Measurements from ENCODE around the gene STARD7.

STARD7 gene

GRCh38 chr2:96205888-96206287 is 2.7 kb downstream of the STARD7 start:
- no peaks in the 10 kb centered on the region for H3K9me3 ChIP-seq (ENCODE audit: control insufficient read depth, insufficient read depth, low read depth, low read length)
- no peak overlapping the region for H3K4me3 ChIP-seq (ENCODE audit: low read depth, low read length)
- peaks cover 35% of the 10 kb centered on the region for H3K4me1 ChIP-seq (ENCODE audit: control insufficient read depth, insufficient read depth, low read length)
- no peak overlapping the region for H3K27ac ChIP-seq (ENCODE audit: extremely low read depth, low read depth, low read length)
- peaks cover 0 to 4% of the 10 kb centered on the region in 2 experiments; a peak in 2 of 3 replicates for H3K36me3 ChIP-seq (ENCODE audit: control insufficient read depth in 2 of 2, insufficient read depth in 1 of 2, low read length in 2 of 2)
- ChIA-PET POLR2A (interaction anchor here (1.2 kb wide), 1 partner anchor 60 kb away, joined by 4 read pairs; the partner anchor contains the start of genes CIAO1 and TMEM127), CTCF (no interaction called here)
- TF ChIP-seq HOXC10 (CRISPR knock-in tag; IDR thresholded peaks at IDR 0.05) (no peak), KLF8 (tag by site-specific recombination; IDR thresholded peaks at IDR 0.05) (no peak), ZNF768 (tag by site-specific recombination; IDR thresholded peaks at IDR 0.05) (no peak), ZNF600 (tag by site-specific recombination; IDR thresholded peaks at IDR 0.05) (peak; percentile 61), ZNF18 (tag by site-specific recombination; IDR thresholded peaks at IDR 0.05) (no peak), ZNF501 (tag by site-specific recombination; IDR thresholded peaks at IDR 0.05) (no peak)
- TF ChIP-seq, protein P1, sequence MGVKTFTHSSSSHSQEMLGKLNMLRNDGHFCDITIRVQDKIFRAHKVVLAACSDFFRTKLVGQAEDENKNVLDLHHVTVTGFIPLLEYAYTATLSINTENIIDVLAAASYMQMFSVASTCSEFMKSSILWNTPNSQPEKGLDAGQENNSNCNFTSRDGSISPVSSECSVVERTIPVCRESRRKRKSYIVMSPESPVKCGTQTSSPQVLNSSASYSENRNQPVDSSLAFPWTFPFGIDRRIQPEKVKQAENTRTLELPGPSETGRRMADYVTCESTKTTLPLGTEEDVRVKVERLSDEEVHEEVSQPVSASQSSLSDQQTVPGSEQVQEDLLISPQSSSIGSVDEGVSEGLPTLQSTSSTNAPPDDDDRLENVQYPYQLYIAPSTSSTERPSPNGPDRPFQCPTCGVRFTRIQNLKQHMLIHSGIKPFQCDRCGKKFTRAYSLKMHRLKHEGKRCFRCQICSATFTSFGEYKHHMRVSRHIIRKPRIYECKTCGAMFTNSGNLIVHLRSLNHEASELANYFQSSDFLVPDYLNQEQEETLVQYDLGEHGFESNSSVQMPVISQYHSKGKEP (tag by site-specific recombination; IDR thresholded peaks at IDR 0.05): no peak
- TF ChIP-seq, protein P2, sequence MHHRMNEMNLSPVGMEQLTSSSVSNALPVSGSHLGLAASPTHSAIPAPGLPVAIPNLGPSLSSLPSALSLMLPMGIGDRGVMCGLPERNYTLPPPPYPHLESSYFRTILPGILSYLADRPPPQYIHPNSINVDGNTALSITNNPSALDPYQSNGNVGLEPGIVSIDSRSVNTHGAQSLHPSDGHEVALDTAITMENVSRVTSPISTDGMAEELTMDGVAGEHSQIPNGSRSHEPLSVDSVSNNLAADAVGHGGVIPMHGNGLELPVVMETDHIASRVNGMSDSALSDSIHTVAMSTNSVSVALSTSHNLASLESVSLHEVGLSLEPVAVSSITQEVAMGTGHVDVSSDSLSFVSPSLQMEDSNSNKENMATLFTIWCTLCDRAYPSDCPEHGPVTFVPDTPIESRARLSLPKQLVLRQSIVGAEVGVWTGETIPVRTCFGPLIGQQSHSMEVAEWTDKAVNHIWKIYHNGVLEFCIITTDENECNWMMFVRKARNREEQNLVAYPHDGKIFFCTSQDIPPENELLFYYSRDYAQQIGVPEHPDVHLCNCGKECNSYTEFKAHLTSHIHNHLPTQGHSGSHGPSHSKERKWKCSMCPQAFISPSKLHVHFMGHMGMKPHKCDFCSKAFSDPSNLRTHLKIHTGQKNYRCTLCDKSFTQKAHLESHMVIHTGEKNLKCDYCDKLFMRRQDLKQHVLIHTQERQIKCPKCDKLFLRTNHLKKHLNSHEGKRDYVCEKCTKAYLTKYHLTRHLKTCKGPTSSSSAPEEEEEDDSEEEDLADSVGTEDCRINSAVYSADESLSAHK (tag by site-specific recombination; IDR thresholded peaks at IDR 0.05): no peak

DNA sequence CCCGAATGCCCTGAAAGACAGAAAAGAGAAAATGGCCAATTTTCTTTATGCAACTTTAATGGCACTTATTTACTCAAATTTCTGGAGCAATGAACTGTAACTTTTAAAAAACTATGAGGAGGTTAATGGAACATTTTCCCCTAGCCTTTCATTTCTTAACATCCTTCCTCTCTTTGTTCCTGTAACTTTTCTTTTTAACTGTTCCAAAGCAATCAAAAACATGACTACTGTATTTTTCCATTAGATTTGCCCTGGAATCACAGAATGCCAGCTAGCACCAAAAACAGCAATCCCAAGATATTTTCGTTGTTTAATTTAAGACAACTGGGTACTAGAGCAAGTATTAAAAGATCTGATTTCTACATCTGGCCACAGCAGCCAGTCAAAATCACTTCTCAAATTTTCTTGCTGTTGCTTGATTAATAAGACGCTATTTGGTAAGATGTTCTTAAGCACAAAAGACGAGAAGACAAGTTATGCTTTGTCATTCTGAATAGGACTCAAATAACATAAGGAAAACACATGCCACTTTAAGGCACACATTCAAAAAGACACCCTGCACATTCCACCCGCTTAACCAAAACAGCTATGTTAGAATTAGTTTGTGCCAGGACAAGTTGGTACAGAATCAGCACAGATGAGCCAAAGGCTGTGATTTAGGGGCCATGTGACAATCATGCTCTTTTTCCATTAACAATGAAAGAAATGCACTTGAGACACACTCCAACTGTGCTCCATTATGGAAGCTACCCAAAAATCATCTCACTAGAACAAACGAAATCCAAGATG is 3.6 kb downstream of the STARD7 start:
- POLR2A ChIA-PET: interaction anchor here (1.2 kb wide), 1 partner anchor 61 kb away, joined by 4 read pairs; the partner anchor contains the start of genes CIAO1 and TMEM127
- Histone ChIP-seq H3K4me1 (ENCODE audit: control insufficient read depth, insufficient read depth, low read length) (peaks cover 35% of the 10 kb centered on the region), H3K9me3 (ENCODE audit: control insufficient read depth, insufficient read depth, low read depth, low read length) (no peaks in the 10 kb centered on the region), H3K4me3 (ENCODE audit: low read depth, low read length) (no peak overlapping the region), H3K27ac (ENCODE audit: extremely low read depth, low read depth, low read length) (no peak overlapping the region), H3K36me3 (ENCODE audit: control insufficient read depth in 2 of 2, insufficient read depth in 1 of 2, low read length in 2 of 2) (peaks cover 0 to 4% of the 10 kb centered on the region in 2 experiments; a peak in 2 of 3 replicates)
- CTCF ChIA-PET: no interaction called here
- TF ChIP-seq ZEB2 (tag by site-specific recombination; IDR thresholded peaks at IDR 0.05) (no peak), SCRT1 (tag by site-specific recombination; IDR thresholded peaks at IDR 0.05; ENCODE audit: borderline replicate concordance) (no peak), FEZF1 (tag by site-specific recombination; IDR thresholded peaks at IDR 0.05) (peak; percentile 37; the same call in 1 of the 2 replicates)

DNA sequence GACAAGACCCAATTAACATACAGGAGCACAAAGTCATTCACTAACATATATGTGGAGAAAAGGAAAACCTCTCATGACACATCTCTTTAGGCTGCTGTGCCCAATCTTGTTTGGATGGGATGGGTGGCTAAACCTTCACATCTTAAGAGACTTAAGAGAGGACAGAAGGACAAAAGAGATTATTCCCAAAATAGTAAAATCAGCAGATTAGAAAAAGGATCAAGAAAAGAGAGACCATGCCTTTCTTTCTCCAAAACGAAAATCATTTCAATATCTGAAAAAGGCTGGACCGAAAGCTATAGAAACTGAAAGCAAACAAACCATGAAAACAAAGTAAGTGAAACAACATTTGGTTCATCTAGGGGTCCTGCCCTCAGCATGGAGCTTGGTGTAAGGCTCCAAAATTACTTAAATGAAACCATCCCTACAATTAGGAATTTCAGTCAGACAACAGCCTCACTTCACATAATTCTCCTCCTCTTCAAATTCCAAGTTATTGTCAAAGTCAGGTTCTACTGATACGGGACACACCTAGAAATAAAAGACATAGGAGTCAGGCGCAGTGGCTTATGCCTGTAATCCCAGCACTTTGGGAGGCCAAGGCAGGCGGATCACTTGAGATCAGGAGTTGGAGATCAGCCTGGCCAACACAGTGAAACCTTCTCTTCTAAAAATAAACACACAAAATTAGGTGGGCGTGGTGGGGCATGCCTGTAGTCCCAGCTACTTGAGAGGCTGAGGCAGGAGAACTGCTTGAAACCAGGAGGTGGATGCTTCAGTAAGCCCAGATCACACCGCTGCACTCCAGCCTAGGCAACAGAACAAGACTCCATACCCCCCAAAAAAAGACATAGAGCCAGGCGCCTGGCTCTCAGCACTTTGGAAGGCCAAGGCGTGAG is 5.2 kb downstream of the STARD7 start:
- CTCF ChIA-PET: interaction anchor here (0.5 to 1.1 kb wide), 4 partner anchors 29 to 306 kb away, joined by 3 to 4 read pairs (median 3); no protein-coding TSS in a partner anchor
- H3K4me3 ChIP-seq (ENCODE audit: low read depth, low read length): no peak overlapping the region
- POLR2A ChIA-PET: no interaction called here
- TF ChIP-seq ZNF785 (tag by site-specific recombination; IDR thresholded peaks at IDR 0.05): no peak
- TF ChIP-seq ZNF350 (tag by site-specific recombination; IDR thresholded peaks at IDR 0.05): no peak
- TF ChIP-seq ZNF175 (tag by site-specific recombination; IDR thresholded peaks at IDR 0.05): no peak
- TF ChIP-seq, protein P2 (tag by site-specific recombination; IDR thresholded peaks at IDR 0.05): no peak
- no peak for TF ChIP-seq REST (tag by site-specific recombination; IDR thresholded peaks at IDR 0.05)
- TF ChIP-seq ZNF473 (tag by site-specific recombination; IDR thresholded peaks at IDR 0.05): no peak

More for the DNA sequence above, 5.2 kb downstream of the STARD7 start:
- peaks cover 0 to 4% of the 10 kb centered on the region in 2 experiments; a peak in 2 of 3 replicates for H3K36me3 ChIP-seq (ENCODE audit: control insufficient read depth in 2 of 2, insufficient read depth in 1 of 2, low read length in 2 of 2)
- H3K9me3 ChIP-seq (ENCODE audit: control insufficient read depth, insufficient read depth, low read depth, low read length): no peaks in the 10 kb centered on the region
- no peak overlapping the region for H3K27ac ChIP-seq (ENCODE audit: extremely low read depth, low read depth, low read length)
- peaks cover 45% of the 10 kb centered on the region for H3K4me1 ChIP-seq (ENCODE audit: control insufficient read depth, insufficient read depth, low read length)

Measured in HEK293 (cell line).